Measurements from ENCODE around the gene IL1A. TPM values are rescaled to one million over a fixed set of nuclear protein-coding genes. Genes with fewer than 3 reads are reported as not detected.

IL1A gene
- total and polyA plus RNA-seq, 10 of the 15 experiments (the other 5 are each of a cell fraction or from before 2014, with no cell fraction given), result 0.10 to 8.7 (median 6.9) TPM

GRCh38 chr2:112828251-112828691 is 44.0 kb upstream of the IL1A start (continued):
- TF ChIP-seq ATF2 (IDR thresholded peaks at IDR 0.05; ENCODE audit: low read length), result no peak

DNA sequence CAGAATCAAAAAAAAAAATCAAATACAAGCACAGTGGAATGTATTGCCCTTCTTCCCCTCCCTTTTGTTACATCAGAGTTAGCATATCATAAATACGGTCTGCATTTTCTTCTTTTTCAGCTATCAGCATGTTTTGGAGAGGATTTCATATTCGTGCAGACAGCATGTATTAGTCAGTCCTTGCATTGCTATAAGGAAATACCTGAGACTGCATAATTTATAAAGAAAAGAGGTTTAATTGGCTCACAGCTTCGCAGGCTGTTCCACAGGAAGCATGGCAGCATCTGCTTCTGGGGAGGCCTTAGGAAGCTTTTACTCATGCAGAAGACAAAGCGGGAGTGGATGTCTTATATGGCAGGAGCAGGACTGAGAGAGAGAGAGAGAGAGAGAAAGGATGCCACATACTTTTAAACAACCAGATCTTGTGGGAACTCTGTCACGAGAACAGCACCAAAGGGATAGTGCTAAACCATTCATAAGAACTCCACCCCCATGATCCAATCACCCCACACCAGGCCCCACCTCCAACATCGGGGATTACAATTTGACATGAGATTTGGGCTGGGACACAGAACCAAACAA is 43.4 kb upstream of the IL1A start:
- H3K9me3 ChIP-seq (replicated peaks; ENCODE audit: control insufficient read depth, insufficient read depth, low read length), result no peaks in the 10 kb centered on the region; the same call in 2 of the 3 replicates
- H4K20me1 ChIP-seq (ENCODE audit: control insufficient read depth, insufficient read depth), result no peaks in the 10 kb centered on the region
- RAD21 ChIA-PET (ENCODE audit: unreplicated experiment), result no interaction called here
- DNase-seq (ENCODE audit: low read depth, low spot score) (no peak), ATAC-seq (no peak), FAIRE-seq (no peak)
- H3K4me1 ChIP-seq (ENCODE audit: control insufficient read depth, insufficient read depth, low read length), result peaks cover 19% of the 10 kb centered on the region
- H3K27me3 ChIP-seq (replicated peaks in 1 of 2; ENCODE audit: control insufficient read depth in 2 of 2, insufficient read depth in 2 of 2, low read length in 1 of 2), result no peaks in the 10 kb centered on the region
- SMC1A ChIA-PET (ENCODE audit: uncharacterized antibody, unreplicated experiment), result interaction anchor here (1.0 to 1.2 kb wide), 4 partner anchors 9 to 63 kb away, joined by 3 to 4 read pairs (median 3); partner anchors contain the start of genes CKAP2L and IL1B
- 73% methylated on average over 6 of the region's 6 CpGs for WGBS (ENCODE audit: insufficient coverage, insufficient replicate concordance, low lambda C conversion rate, missing lambda C conversion rate)
- no peaks in the 10 kb centered on the region for H3K36me3 ChIP-seq (ENCODE audit: control insufficient read depth in 2 of 2, insufficient read depth in 2 of 2, low read length in 1 of 2)
- in situ Hi-C loops (cut with MboI) (no loop called here), intact Hi-C loops (cut with micrococcal nuclease; ENCODE audit: unreplicated experiment) (no loop called here)
- H3K79me2 ChIP-seq (ENCODE audit: control insufficient read depth, insufficient read depth, low read length), result no peaks in the 10 kb centered on the region
- TF ChIP-seq SMAD5 (IDR thresholded peaks at IDR 0.05; ENCODE audit: low read depth), result no peak
- no peak for TF ChIP-seq IRF4 (IDR thresholded peaks at IDR 0.05; ENCODE audit: low read depth, low read length)
- TF ChIP-seq NFXL1 (IDR thresholded peaks at IDR 0.05; ENCODE audit: borderline replicate concordance), result no peak
- no peak for TF ChIP-seq SRF (IDR thresholded peaks at IDR 0.05; ENCODE audit: low read depth in 2 of 2, low read length in 2 of 2)
- TF ChIP-seq JUND (IDR thresholded peaks at IDR 0.05; ENCODE audit: low read depth, low read length), result no peak
- no peak for TF ChIP-seq BMI1 (IDR thresholded peaks at IDR 0.05; ENCODE audit: borderline replicate concordance)
- no peak for TF ChIP-seq IRF5 (IDR thresholded peaks at IDR 0.05; ENCODE audit: borderline replicate concordance)
- no peak for TF ChIP-seq CHD1 (IDR thresholded peaks at IDR 0.05; ENCODE audit: low read depth, low read length)
- TF ChIP-seq SPI1 (IDR thresholded peaks at IDR 0.05; ENCODE audit: borderline replicate concordance, insufficient read depth, low read depth, low read length), result no peak
- no peak for TF ChIP-seq SUPT20H (IDR thresholded peaks at IDR 0.05; ENCODE audit: borderline replicate concordance, control insufficient read depth, low read depth, low read length)
- no peak for TF ChIP-seq RELA (IDR thresholded peaks at IDR 0.05; ENCODE audit: borderline replicate concordance, partially characterized antibody)
- TF ChIP-seq ATF3 (IDR thresholded peaks at IDR 0.05; ENCODE audit: borderline replicate concordance, extremely low read depth, low read depth, low read length), result no peak
- no peak for TF ChIP-seq POLR2A (IDR thresholded peaks at IDR 0.05; ENCODE audit: low read depth, low read length)
- no peak for TF ChIP-seq HDGF (IDR thresholded peaks at IDR 0.05)
- no peak for TF ChIP-seq ZNF217 (IDR thresholded peaks at IDR 0.05)
- CTCF ChIA-PET, result interaction anchor here (1.2 kb wide), 1 partner anchor 9 kb away, joined by 3 read pairs; the partner anchor contains the start of gene IL1B
- BruUV-seq (replicated peaks), result no TSS peak
- no peak overlapping the region for H3K9ac ChIP-seq (ENCODE audit: control insufficient read depth, insufficient read depth, low read length)
- H3K4me3 ChIP-seq, result no peak overlapping the region
- POLR2A ChIA-PET, result interaction anchor here (1.0 kb wide), 1 partner anchor 55 kb away, joined by 4 read pairs; no protein-coding TSS in a partner anchor
- no peak overlapping the region for H3K27ac ChIP-seq (ENCODE audit: control insufficient read depth, insufficient read depth)
- H3K4me2 ChIP-seq (ENCODE audit: control insufficient read depth, insufficient read depth), result no peak overlapping the region
- no peak overlapping the region for H2AFZ ChIP-seq (ENCODE audit: control insufficient read depth, low read depth, low read length)

Measured in GM12878 (cell line).